K562 (cell line): ENCODE measurements around the gene KRTAP12-2. TPM values are rescaled to one million over a fixed set of nuclear protein-coding genes. Genes with fewer than 3 reads are reported as not detected.

Experiments
- ATAC-seq: fragments of 200-7000 bp; cut with Tn5 transposase; 3 replicates; pipeline ENCODE4 v1.9.1; 2020; ENCODE audit warnings: moderate library complexity
- BruUV-seq: library from RNA; stranded (reverse); fragments of 400-500 nt; replicated peaks from 2 replicates; lab custom pipeline; 2021; lab: Mats Ljungman, UMichigan
- CTCF ChIA-PET: fragments of 300-600 bp; formaldehyde crosslinking; extraction: SDS; loops from one replicate; lab custom pipeline; 2021; ENCODE audit warnings: low intra/inter-chr PET ratio; lab: Yijun Ruan, JAX
- POLR2A ChIA-PET: fragments of 300-600, 350-650 bp; sonication (Branson Sonifier 250); formaldehyde crosslinking; extraction: SDS; loops from one replicate; lab custom pipeline; 2021; ENCODE audit warnings: antibody characterized with exemption, inconsistent platforms; lab: Yijun Ruan, JAX
- DNase-seq, 4 experiments: peaks; one replicate each; pipeline versions ENCODE4 v3.0.0 to v3.0.0-alpha.2; 2011 to 2018; ENCODE audit warnings: low spot score in 3 of 4, mixed read lengths in 3 of 4; ENCODE audit errors: extremely low read depth in 1 of 4
- FAIRE-seq: peaks from 2 replicates; lab custom pipeline; 2011; peaks lifted over from hg19 to GRCh38; lab: Jason Lieb, UNC
- H2AFZ ChIP-seq: 2 replicates; pipeline ENCODE4 v1.6.0; 2011; ENCODE audit warnings: low read depth, low read length, control low read depth, inconsistent platforms
- H3K27ac ChIP-seq: fragments of 200-600 bp; 3 replicates; pipeline ENCODE4 v1.8.0; 2011; ENCODE audit warnings: low read depth, mild to moderate bottlenecking, control low read depth, inconsistent platforms, low read length, moderate library complexity, mixed read lengths; ENCODE audit errors: extremely low read depth
- H3K27me3 ChIP-seq, 2 experiments: fragments of 300-600 bp in 1 of 2; 2 replicates in 1 of 2; 3 replicates in 1 of 2; pipeline versions ENCODE4 v1.6.0 to v1.8.0; 2011; ENCODE audit warnings: inconsistent platforms in 2 of 2, low read length in 2 of 2, mild to moderate bottlenecking in 1 of 2, mixed read lengths in 1 of 2, moderate library complexity in 1 of 2; ENCODE audit not compliant: control insufficient read depth in 2 of 2, insufficient read depth in 2 of 2
- H3K36me3 ChIP-seq: fragments of 300-600 bp; 3 replicates; pipeline ENCODE4 v1.8.0; 2011; ENCODE audit warnings: mild to moderate bottlenecking, low read length, inconsistent platforms; ENCODE audit not compliant: control insufficient read depth, insufficient read depth
- H3K4me1 ChIP-seq, 2 experiments: fragments of 200-600 bp in 1 of 2; replicated peaks in 1 of 2; 2 replicates in 1 of 2; 3 replicates in 1 of 2; pipeline versions ENCODE4 v1.5.1 to v1.8.0; 2011; ENCODE audit warnings: inconsistent platforms in 2 of 2, low read length in 2 of 2, mild to moderate bottlenecking in 1 of 2, mixed read lengths in 1 of 2, moderate library complexity in 1 of 2; ENCODE audit not compliant: control insufficient read depth in 2 of 2, insufficient read depth in 2 of 2
- H3K4me2 ChIP-seq: 2 replicates; pipeline ENCODE4 v1.6.1; 2011; ENCODE audit warnings: low read length, control low read depth, inconsistent platforms, mixed read lengths; ENCODE audit not compliant: insufficient read depth
- H3K4me3 ChIP-seq: fragments of 200-600 bp; sonication (generic), shearing (Covaris generic); 2 replicates; pipeline ENCODE4 v1.5.1; 2016; ENCODE audit warnings: control low read depth, inconsistent platforms
- H3K79me2 ChIP-seq: fragments of 200-600 bp; 3 replicates; pipeline ENCODE4 v1.8.0; 2011; ENCODE audit warnings: low read length, inconsistent platforms; ENCODE audit not compliant: control insufficient read depth, insufficient read depth
- H3K9ac ChIP-seq, 2 experiments: 2 replicates each; pipeline versions ENCODE4 v1.6.0 to v1.6.1; 2011; ENCODE audit warnings: low read depth in 2 of 2, low read length in 2 of 2, control low read depth in 1 of 2, inconsistent platforms in 1 of 2, mild to moderate bottlenecking in 1 of 2, mixed read lengths in 1 of 2; ENCODE audit not compliant: insufficient read depth in 1 of 2
- H3K9me1 ChIP-seq: one replicate; pipeline ENCODE4 v1.6.0; 2011; ENCODE audit warnings: inconsistent platforms, mild to moderate bottlenecking, low read length, moderate library complexity; ENCODE audit not compliant: control insufficient read depth, insufficient read depth
- H3K9me3 ChIP-seq: replicated peaks from 2 replicates; pipeline ENCODE4 v1.5.1; 2011; ENCODE audit warnings: low read depth, low read length, inconsistent platforms; ENCODE audit not compliant: control insufficient read depth, insufficient read depth
- H4K20me1 ChIP-seq: replicated peaks from 2 replicates; pipeline ENCODE4 v1.6.1; 2011; ENCODE audit warnings: low read length, inconsistent platforms, mixed read lengths; ENCODE audit not compliant: control insufficient read depth, insufficient read depth
- HDAC2 ChIP-seq: fragments of 450-650 bp; IDR thresholded peaks from 2 replicates; pipeline ENCODE4 v1.6.1; 2016; ENCODE audit warnings: mild to moderate bottlenecking
- HSF4 ChIP-seq: fragments of 250-450 bp; sonication (Bioruptor Pico); IDR thresholded peaks from 2 replicates; pipeline ENCODE4 v2.1.2; 2022; ENCODE audit warnings: mild to moderate bottlenecking, moderate library complexity, borderline replicate concordance
- KLF16 ChIP-seq: IDR thresholded peaks from 2 replicates; pipeline ENCODE4 v1.6.1; 2016; ENCODE audit warnings: antibody characterized with exemption
- MED1 ChIP-seq: sonication (generic); formaldehyde crosslinking; IDR thresholded peaks from 2 replicates; pipeline ENCODE4 v1.8.1; 2023; ENCODE audit warnings: missing genetic modification reagents, borderline replicate concordance
- MEIS2 ChIP-seq: fragments of 450-650 bp; IDR thresholded peaks from 2 replicates; pipeline ENCODE4 v1.6.1; 2014; ENCODE audit warnings: mild to moderate bottlenecking; ENCODE audit not compliant: partially characterized antibody
- NRF1 ChIP-seq, 2 experiments: fragments of 450-650 bp; IDR thresholded peaks in 1 of 2; conservative IDR thresholded peaks in 1 of 2; 2 replicates each; pipeline ENCODE4 v1.6.1; 2014; ENCODE audit warnings: mild to moderate bottlenecking in 2 of 2
- TFAM ChIP-seq: fragments of 250-450 bp; sonication (Bioruptor Pico); conservative IDR thresholded peaks from 2 replicates; pipeline ENCODE4 v1.5.0; 2021; ENCODE audit warnings: mild to moderate bottlenecking, moderate library complexity
- ZBTB1 ChIP-seq: sonication (generic); formaldehyde crosslinking; IDR thresholded peaks from 2 replicates; pipeline ENCODE4 v1.8.1; 2023; ENCODE audit warnings: missing genetic modification reagents, low read depth, mild to moderate bottlenecking, borderline replicate concordance
- ZNF134 ChIP-seq: fragments of 250-450 bp; sonication (Bioruptor Pico); conservative IDR thresholded peaks from 2 replicates; pipeline ENCODE4 v1.4.0; 2020
- ZNF41 ChIP-seq: fragments of 250-450 bp; sonication (Bioruptor Pico); conservative IDR thresholded peaks from 2 replicates; pipeline ENCODE4 v1.4.0; 2020; ENCODE audit warnings: mild to moderate bottlenecking
- ZNF511 ChIP-seq: sonication (generic); formaldehyde crosslinking; IDR thresholded peaks from 2 replicates; pipeline ENCODE4 v1.8.0; 2022; ENCODE audit warnings: mild to moderate bottlenecking, missing genetic modification reagents
- WGBS: fragments of 100-300 bp; shearing (Covaris generic); methylation state at CpG from one replicate; pipeline ENCODE4 v1.1.6; 2016; ENCODE audit warnings: low coverage, mixed read lengths; ENCODE audit not compliant: insufficient coverage; ENCODE audit errors: missing lambda C conversion rate; 5-methylcytosine and 5-hydroxymethylcytosine counted together
- in situ Hi-C: fragments of 300-500 bp; cut with MboI; formaldehyde crosslinking; loops from 4 replicates; pipeline ENCODE4 v1.15.0; 2018; ENCODE audit warnings: inconsistent platforms, mixed read lengths
- intact Hi-C: fragments of 100-400 bp; cut with micrococcal nuclease; formaldehyde crosslinking; loops from 2 replicates; pipeline ENCODE4 v1.14.2; 2022
- polyA plus RNA-seq, 8 experiments: library from polyadenylated mRNA; depleted of rRNA in 4 of 8; stranded (reverse) in 5 of 8; unstranded in 3 of 8; fragments of >200 nt; fragmentation: Nextera tagmentation in 2 of 8; fragmentation: Illumina TruSeq in 1 of 8; extraction: Ambion mirVana in 2 of 8; extraction: Trizol in 1 of 8; gene quantifications; 2 replicates each; pipeline versions ENCODE4 v1.2.1 to v1.2.3, GENCODE V29; 2011 to 2014; ENCODE audit warnings: inconsistent platforms in 1 of 8, missing spikeins in 1 of 8
- total RNA-seq, 7 experiments: library from RNA; depleted of rRNA in 6 of 7; stranded (reverse); fragments of >200 nt in 6 of 7; fragmentation: Illumina TruSeq in 2 of 7; extraction: Trizol in 2 of 7; gene quantifications; 2 replicates each; pipeline versions ENCODE4 v1.2.1 to v1.2.3, GENCODE V29; 2011 to 2021; ENCODE audit warnings: low replicate concordance in 1 of 7
- TF ChIP-seq, protein P1 (sequence below): fragments of 200-800 bp; sonication (Bioruptor generic); IDR thresholded peaks from 2 replicates; pipeline ENCODE4 v1.6.1; 2016; ENCODE audit warnings: missing genetic modification characterization, missing compliant biosample characterization
- TF ChIP-seq, protein P2 (sequence below): sonication (generic); formaldehyde crosslinking; IDR thresholded peaks from 2 replicates; pipeline ENCODE4 v1.8.1; 2023; ENCODE audit warnings: mild to moderate bottlenecking, missing genetic modification reagents

The KRTAP12-2 gene
- total and polyA plus RNA-seq, 9 of the 15 experiments (the other 6 are each of a cell fraction or from before 2014, with no cell fraction given): not detected

DNA sequence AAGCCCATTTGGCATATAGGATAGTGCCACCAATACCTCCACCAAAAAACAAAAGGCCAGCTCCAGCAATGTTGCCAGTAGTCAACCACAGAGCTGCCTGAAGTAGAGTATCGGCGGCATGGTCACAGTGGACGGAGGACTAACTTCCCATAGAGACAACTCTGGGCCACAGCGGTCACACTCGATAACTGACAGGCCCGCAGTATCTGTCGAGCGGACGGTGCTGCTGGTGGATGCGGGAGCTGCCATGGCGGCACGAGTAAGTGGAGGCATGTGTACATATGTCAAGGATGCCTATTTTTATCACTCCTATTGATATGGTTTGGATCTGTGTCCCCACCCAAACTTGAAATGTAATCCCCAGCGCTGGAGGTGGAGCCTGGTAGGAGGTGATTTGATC, 11.2 kb upstream of the KRTAP12-2 start:
- H3K27ac ChIP-seq: no peak overlapping the region
- peaks cover 0 to 6% of the 10 kb centered on the region in 2 experiments; a peak in 2 of 5 replicates for H3K4me1 ChIP-seq
- H3K36me3 ChIP-seq: no peaks in the 10 kb centered on the region
- no peak for FAIRE-seq
- no peak overlapping the region for H3K9ac ChIP-seq
- H3K9me1 ChIP-seq: no peaks in the 10 kb centered on the region
- DNase-seq: no peak
- 0% methylated on average over 13 of the region's 13 CpGs for WGBS
- H3K9me3 ChIP-seq: no peaks in the 10 kb centered on the region
- H3K4me2 ChIP-seq: no peak overlapping the region
- intact Hi-C loops (no loop called here), in situ Hi-C loops (no loop called here)
- H2AFZ ChIP-seq: no peak overlapping the region
- ChIA-PET CTCF (no interaction called here), POLR2A (interaction anchor here (1.1 kb wide), 1 partner anchor 94 kb away, joined by 4 read pairs; no protein-coding TSS in a partner anchor)
- H3K4me3 ChIP-seq: no peak overlapping the region
- peaks cover 9 to 20% of the 10 kb centered on the region in 2 experiments for H3K27me3 ChIP-seq
- no peak for ATAC-seq
- H3K79me2 ChIP-seq: no peaks in the 10 kb centered on the region
- BruUV-seq: no TSS peak
- 0 out of 2 replicates have a peak, but pooled peaks cover 2% of the 10 kb centered on the region for H4K20me1 ChIP-seq
- TF ChIP-seq, protein P1, sequence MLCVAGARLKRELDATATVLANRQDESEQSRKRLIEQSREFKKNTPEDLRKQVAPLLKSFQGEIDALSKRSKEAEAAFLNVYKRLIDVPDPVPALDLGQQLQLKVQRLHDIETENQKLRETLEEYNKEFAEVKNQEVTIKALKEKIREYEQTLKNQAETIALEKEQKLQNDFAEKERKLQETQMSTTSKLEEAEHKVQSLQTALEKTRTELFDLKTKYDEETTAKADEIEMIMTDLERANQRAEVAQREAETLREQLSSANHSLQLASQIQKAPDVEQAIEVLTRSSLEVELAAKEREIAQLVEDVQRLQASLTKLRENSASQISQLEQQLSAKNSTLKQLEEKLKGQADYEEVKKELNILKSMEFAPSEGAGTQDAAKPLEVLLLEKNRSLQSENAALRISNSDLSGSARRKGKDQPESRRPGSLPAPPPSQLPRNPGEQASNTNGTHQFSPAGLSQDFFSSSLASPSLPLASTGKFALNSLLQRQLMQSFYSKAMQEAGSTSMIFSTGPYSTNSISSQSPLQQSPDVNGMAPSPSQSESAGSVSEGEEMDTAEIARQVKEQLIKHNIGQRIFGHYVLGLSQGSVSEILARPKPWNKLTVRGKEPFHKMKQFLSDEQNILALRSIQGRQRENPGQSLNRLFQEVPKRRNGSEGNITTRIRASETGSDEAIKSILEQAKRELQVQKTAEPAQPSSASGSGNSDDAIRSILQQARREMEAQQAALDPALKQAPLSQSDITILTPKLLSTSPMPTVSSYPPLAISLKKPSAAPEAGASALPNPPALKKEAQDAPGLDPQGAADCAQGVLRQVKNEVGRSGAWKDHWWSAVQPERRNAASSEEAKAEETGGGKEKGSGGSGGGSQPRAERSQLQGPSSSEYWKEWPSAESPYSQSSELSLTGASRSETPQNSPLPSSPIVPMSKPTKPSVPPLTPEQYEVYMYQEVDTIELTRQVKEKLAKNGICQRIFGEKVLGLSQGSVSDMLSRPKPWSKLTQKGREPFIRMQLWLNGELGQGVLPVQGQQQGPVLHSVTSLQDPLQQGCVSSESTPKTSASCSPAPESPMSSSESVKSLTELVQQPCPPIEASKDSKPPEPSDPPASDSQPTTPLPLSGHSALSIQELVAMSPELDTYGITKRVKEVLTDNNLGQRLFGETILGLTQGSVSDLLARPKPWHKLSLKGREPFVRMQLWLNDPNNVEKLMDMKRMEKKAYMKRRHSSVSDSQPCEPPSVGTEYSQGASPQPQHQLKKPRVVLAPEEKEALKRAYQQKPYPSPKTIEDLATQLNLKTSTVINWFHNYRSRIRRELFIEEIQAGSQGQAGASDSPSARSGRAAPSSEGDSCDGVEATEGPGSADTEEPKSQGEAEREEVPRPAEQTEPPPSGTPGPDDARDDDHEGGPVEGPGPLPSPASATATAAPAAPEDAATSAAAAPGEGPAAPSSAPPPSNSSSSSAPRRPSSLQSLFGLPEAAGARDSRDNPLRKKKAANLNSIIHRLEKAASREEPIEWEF (CRISPR knock-in tag): no peak
- no peak for TF ChIP-seq ZNF134 (CRISPR knock-in tag)
- no peak for TF ChIP-seq ZNF41
- TF ChIP-seq MED1: no peak
- TF ChIP-seq TFAM (CRISPR knock-in tag): no peak
- no peak for TF ChIP-seq NRF1 (conservative IDR thresholded peaks at IDR 0.05 in 1 of 2, IDR thresholded peaks at IDR 0.05 in 1 of 2)
- TF ChIP-seq HDAC2: no peak
- TF ChIP-seq, protein P2, sequence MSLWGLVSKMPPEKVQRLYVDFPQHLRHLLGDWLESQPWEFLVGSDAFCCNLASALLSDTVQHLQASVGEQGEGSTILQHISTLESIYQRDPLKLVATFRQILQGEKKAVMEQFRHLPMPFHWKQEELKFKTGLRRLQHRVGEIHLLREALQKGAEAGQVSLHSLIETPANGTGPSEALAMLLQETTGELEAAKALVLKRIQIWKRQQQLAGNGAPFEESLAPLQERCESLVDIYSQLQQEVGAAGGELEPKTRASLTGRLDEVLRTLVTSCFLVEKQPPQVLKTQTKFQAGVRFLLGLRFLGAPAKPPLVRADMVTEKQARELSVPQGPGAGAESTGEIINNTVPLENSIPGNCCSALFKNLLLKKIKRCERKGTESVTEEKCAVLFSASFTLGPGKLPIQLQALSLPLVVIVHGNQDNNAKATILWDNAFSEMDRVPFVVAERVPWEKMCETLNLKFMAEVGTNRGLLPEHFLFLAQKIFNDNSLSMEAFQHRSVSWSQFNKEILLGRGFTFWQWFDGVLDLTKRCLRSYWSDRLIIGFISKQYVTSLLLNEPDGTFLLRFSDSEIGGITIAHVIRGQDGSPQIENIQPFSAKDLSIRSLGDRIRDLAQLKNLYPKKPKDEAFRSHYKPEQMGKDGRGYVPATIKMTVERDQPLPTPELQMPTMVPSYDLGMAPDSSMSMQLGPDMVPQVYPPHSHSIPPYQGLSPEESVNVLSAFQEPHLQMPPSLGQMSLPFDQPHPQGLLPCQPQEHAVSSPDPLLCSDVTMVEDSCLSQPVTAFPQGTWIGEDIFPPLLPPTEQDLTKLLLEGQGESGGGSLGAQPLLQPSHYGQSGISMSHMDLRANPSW (CRISPR knock-in tag): no peak
- TF ChIP-seq KLF16: no peak
- no peak for TF ChIP-seq MEIS2
- no peak for TF ChIP-seq ZNF511 (CRISPR knock-in tag)
- TF ChIP-seq ZBTB1 (CRISPR knock-in tag): no peak
- no peak for TF ChIP-seq HSF4 (CRISPR knock-in tag)
